ENCODE data around the gene FAS.
A peak's percentile ranks its signal among the peaks of the same experiment; 100 is the strongest.
"Not testable (repeated sequence)": the region's sequence is repeated elsewhere in the genome, so short reads cannot be mapped to it uniquely, and the experiment has no call there.

FAS gene

DNA sequence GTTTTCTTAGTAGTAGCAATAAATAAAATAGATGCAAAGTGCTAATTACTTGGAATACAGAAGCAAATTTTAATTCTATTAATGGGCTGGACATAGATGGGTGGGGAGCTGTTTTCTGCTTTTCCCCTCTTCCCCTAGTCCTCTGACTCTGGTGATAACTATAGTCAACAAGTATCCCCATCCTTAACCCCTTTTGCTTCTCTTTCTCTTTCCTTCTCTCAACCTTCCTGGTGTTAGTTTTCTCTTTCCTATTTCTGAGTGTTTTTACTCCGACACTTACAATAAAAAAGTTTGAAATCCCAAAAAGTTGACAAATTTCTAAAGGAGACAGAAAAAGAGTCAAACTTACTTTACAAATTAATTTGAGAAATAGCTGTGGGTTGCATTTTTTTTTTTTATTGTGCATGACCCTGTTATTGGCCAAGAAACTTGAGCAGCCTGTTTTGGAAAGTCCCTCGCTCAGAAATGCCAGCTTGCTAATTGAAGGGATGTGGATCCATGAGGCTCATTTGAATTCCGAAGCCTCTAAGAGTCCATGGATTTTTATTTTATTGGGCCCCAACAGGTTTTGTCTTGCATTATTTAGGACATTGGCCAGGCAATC, 2.4 kb downstream of the FAS start:
- no peak for DNase-seq (ENCODE audit: low read depth)

DNA sequence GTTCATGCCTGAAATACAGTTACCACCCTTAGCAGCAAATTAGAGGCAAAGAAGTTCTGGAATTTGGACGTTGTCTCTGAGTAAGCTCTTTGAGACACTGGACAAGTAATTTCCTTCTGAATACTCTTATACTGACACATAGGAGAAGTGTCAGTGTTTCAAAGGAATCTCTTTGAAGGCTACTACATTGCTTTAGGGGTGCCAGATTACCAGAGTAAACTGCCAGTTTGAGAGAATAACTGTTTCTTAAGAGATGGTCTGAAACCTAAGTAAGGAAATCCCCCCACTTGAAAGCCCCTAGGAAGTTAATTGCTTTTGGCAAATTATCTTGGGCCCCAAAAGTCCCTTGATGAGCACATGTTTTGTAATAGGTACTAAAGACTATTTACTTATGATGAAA, 3.4 kb downstream of the FAS start:
- no peak for DNase-seq (ENCODE audit: low read depth)

DNA sequence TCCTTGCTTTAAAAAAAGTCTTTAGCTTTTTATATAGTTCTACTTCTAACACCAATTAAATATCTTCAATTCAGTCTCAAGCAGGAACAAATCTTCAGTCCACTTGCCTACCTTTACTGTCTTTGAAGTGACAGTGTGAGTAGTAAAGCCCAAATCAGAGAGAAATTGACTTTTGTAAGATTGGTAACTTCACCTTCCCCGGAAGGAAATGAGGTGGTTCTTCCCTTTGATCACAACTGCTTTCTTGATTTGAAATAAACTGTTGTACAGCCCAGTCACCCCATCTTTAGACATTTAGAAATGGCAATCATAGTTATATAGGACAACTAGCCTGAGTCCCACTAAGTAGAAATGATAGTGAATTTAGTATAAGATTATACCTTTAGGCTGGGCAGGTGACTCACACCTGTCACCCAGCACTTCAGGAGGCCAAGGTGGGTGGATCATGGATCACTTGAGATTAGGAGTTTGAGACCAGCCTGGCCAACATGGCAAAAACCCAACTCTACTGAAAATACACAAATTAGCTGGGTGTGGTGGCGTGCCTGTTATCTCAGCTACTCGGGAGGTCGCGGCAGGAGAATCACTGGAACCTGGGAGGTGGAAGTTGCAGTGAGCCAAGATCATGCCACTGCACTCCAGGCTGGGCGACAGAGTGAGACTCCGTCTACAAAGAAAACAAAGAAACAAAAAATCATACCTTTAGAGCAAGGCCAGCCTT, 4.7 kb downstream of the FAS start:
- DNase-seq (ENCODE audit: low read depth), result no peak

DNA sequence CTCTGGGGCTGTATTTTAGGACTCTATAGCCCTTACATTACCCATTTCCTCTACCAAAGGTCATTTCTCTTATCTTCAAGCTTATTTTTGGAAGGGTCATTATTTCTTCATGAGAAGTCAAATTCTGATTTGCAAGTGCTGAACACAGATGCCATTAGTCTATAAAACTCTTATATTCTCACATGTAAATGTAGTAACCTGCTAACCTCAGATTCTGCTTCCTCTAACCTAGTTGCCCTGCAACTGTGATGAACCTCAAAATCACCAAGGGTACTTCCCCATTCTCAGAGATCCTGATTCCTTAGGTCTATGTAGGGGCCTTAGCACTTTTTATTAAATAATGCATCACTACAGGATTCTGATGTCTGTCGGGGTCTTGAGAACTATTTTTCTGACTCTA, 6.3 kb downstream of the FAS start:
- DNase-seq (ENCODE audit: low read depth), result no peak

DNA sequence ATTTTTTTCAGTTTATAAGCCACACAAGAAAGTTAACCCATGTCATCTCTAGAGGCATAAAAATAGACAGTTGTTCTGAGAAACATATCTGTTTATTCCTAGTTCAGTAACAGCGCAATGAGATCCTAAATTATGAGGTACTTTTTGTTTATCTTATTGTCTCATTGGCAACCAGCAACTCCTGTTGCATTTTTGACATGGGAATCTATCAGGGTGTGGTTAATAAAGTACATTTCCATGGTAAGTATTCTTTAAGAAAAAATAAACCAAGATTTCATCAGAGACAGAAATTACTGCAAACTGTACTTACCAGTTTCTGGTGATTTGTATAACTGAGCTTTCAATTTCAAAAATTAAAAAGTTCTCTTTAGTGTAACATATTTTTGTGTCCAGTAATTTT, 9.0 kb downstream of the FAS start:
- DNase-seq (ENCODE audit: low read depth), result no peak

DNA sequence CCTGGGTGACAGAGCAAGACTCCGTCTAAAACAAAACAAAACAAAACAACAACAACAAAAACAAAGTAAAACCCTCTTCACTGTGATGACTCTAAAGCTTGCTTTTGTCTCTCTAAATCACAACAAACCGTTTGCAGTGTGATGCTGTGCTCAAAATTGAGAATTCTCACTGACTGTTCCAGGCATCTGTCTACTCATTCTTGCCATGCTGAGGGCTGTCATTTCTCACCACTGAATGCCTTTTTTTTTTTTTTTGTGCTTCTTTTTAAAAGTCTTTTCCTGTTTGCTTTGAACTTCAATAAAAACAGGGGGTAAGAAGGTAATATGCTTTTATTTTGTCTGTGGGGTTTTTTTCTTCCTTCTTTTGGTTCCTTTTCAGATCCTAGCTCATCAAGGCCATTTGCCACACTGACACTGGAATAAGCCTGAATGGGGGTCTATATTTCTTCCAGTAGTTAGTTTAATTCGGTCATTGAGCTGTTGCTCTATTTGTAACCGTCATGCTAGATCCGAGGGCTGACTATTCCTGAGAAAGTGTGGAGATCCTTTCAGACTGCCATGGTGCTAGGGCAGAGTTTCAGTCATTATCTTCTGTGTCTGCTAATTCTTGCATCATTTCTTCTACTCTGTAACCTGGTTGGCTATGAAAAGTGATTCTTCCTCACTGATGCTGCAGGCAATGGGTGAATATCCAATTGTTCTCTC, 10.6 kb downstream of the FAS start:
- DNase-seq (ENCODE audit: low read depth), result no peak

DNA sequence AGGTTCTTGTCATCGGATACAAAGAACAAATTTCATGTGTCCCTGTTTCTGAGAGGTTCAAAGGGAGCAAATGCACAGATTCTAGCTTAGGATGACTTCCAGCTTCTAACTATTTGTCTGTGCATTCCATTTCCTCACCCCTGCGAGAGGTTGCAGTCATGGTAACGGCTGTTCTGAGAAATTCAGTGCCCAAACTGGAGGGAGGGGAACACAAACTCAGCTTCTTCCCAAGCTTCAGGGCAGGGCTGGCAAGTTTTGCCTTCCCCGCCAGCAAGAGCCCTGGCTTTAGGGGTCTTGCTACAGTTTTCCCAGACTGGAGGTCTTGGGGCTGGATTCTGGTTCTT, 11.1 kb downstream of the FAS start:
- no peak for DNase-seq (ENCODE audit: low read depth)

DNA sequence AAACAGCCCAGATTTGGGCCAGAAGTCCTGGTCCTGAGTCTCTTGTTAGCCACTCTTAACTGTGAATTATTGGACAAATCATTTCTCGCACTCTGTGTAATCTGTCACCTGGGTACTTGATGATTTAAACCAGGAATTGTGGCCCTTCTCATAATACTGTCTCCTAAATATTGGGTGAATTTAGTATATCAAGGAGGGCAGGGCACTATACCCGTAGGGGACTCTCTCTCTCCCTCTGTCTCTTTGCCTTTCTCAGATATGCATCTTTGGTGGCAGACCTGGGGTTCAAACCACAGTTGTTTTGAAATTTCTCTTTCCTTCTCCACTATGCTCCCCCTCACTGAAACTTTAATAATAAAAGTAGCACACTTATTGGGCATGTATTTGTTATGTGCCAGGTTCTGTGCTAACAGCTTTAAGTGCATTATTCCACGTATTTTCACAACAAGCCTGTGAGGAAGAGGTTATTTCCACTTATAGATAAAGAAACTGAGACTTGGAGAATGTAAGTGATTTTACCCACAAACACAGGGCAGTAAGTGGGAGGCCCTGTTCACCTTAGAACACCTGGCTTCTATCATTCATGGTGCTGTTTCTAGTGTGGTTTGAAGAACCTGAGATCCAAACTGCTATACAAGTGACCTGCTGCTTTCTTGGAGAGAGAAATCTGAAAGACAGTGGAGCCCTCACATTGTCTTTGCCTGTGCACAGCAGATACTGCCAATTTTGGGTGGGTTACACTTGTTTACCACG, 11.8 kb downstream of the FAS start:
- DNase-seq (ENCODE audit: low read depth), result no peak

DNA sequence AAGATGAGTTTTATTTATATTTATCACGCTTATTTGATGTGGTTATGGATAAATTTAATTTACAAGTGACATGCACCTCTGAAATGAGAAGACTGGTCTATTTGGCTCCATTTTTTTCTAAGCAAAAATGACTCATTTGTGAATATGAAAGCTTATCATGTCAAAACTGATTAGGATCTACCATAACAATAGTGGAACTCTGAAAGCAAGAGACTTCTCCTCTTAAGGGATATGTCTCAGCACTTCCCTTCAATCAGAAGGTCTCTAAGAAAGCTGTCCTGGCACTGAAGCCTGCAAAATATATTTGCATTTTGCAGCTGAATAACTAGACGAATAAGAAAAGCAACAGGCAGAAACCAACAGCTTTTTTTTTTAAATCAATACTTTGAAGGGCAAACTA, 12.7 kb downstream of the FAS start:
- no peak for DNase-seq (ENCODE audit: low read depth)

DNA sequence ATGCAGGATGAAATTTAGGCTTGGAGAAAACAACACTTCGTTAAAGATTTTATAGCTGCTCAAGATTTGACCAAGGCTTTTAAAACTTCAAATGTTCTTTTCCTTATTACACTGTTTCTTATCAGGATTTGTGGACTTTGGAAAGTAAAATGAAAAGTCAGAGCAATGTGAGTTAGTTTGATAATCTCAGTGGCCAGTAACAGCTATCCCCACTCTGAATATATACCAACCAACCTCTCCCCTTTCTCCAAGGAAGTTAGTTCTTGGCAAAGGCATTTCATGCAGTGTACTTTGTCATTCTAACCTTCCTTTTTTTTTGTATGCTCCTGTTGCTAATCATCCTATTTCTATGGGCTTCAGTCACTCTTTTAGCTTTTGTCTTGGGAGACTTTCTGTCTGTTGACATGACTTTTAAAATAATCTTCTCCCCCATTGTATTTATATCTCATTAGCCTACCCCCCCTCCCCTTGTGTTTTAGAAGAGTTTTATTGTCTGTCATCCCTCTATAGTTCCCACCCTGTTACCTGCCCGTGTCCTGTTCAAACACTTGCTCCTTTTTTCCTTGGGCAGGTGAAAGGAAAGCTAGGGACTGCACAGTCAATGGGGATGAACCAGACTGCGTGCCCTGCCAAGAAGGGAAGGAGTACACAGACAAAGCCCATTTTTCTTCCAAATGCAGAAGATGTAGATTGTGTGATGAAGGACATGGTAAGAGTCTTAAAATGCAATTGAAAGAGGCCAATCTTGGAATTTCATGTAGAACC, 16.7 kb downstream of the FAS start:
- DNase-seq (ENCODE audit: low read depth), result no peak

DNA sequence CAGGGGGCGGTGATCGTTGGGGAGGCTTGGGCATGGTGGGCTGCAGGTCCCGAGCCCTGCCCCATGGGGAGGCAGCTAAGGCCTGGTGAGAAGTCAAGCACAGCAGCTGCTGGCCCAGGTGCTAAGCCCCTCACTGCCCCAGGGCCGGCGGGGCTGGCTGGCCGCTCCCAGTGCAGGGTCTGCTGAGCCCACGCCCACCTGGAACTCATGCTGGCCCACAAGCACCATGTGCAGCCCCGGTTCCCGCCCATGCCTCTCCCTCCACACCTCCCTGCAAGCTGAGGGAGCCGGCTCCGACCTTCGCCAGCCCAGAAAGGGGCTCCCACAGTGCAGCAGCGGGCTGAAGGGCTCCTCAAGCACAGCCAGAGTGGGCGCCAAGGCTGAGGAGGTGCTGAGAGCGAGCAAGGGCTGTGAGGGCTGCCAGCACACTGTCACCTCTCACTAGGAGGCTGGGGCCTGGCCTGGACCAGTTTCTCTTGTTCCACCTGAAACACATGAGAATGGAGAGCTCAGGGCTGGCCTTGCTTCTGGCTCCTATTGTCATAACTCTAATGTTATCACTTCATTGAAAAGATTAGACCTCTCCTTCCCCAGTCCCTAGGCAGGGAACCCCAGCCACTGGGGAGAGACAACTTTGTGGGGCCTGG, 28.2 kb downstream of the FAS start:
- DNase-seq (ENCODE audit: low read depth), result not testable (repeated sequence)

DNA sequence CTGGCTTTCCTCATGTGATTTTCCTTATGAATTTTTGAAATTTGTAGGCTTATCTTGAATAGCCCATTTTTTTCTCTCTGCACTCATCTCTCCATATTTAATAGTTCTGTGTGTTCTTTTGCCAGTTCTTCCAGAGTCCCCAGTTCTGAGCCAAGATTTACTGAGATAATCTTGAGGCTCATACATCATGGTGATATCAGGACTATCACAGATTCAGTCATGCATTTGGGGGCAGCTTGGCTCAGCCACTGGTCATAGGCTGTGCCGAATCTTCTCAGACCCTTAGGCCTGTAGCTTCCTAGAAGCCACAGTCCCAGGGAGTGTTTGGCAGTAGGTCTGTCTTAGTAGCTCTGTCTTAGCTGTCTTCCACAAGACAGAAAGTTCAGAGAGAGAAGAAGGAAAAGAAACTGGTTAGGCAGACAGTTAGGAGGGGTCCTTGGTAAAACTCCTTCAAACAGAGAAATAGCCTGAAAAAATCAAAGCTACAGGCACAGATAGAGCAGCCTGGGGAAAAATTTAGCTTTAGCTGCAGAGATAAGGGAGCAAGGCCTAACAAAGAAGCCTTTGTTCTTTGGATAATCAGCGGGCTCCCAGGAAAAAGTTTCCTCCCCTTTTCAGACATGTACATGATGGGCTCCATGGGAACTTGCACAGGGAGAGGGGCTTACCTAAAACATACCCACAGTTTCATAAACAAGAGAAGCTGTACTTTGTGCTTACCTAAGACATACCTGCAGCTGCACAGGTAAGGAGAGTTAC, 29.1 kb downstream of the FAS start:
- no peak for DNase-seq (ENCODE audit: low read depth)

DNA sequence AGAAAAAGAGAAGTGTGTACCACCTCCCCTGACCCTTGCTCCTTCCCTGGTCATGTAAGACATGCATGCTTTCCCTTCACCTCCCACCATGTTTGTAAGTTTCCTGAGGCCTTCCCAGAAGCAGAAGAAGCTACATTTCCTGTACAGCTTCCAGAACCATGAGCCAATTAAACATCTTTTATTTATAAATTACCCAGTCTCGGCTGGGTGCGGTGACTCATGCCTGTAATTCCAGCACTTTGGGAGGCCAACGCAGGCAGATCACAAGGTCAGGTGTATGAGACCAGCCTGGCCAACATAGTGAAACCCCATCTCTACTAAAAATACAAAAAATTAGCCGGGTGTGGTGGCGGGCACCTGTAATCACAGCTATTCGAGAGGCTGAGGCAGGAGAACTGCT, 30.9 kb downstream of the FAS start:
- not testable (repeated sequence) for DNase-seq (ENCODE audit: low read depth)

DNA sequence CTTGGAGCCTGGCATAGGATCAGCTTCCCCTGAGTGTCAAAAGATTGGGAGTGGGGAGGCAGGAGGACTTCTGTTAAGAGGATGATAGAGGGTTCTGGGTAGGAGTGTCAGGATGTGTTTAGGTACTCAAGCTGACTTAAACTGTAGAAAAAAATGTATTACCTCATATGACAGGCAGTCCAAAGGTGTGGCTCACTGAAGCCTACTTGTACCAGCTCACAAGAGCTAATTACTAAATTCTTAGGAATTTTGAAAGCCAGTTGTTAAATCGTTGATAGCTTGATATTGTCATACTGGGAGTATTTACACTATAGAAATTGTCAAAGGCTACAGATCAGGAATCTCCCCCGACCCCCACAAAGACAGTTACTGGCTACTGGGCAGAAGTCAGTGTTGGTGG, 32.1 kb downstream of the FAS start:
- no peak for DNase-seq (ENCODE audit: low read depth)

DNA sequence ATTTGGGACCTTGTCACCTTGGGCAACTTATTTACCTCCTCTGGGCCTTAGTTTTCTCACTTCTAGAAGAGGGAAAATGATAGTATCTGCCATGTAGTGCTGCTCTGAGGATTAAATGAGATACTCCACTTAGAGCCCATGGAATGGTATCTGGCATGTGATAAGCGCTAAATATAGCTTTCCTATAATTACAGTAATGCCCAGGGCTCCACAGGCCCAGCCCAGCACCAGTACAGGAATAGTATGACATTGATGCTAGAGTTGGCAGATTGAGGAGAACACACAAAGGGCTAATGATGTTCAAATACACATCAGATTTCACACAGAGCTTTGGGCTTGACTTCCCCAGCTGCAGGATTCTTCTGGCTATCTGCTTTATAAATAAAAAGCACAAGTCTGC, 34.9 kb downstream of the FAS start:
- DNase-seq (ENCODE audit: low read depth), result no peak

DNA sequence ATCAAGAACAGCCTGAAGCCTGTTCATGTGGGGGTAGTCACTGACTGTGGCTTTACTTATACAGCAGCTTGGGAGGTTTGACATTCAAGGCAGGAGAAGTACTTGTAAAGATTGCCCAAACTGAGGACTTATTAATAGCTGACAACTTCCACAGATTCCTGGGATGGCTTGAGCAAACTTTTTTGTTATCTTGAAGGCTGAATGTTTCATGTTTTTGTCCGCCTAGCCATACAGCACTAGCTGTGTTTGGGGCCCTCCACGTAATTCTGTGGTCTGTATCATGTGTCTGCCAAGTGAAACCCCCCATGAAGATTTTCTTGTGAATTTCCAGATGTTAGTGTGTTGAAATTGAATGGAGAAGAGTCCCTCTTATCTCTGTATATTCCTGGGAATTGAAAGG, 38.6 kb downstream of the FAS start:
- DNase-seq (ENCODE audit: low read depth), result no peak

DNA sequence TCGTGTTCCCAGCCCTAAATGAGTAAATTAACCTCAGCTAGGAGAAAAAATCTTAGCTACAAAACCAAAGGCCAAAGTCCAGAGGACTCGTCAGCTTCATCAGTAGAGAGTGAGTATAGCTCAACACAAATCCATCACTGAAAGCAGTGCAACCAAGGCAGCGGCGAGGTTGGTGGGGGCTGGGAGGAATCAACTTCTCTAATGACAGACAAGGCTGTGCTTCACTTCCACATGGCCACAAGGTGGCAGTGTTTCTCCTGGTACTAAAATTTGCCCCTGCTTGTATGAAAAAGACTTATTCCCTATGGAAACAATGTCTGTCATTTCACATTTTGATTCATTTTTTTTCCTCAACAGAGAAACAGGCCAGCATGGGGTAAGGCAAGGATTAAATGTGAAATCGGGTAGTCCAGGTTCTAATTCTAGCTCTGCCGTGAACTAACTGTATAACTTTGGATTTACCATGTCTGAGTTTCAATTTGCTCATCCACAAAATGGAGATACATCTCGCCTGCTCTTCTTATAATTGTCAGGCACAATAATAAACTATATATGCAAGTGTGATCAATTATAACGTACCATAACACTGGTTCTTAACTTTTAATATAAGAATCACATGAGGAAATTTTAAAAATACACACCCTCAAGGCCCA, 39.3 kb downstream of the FAS start:
- peak; percentile 57 for DNase-seq (ENCODE audit: low read depth)

DNA sequence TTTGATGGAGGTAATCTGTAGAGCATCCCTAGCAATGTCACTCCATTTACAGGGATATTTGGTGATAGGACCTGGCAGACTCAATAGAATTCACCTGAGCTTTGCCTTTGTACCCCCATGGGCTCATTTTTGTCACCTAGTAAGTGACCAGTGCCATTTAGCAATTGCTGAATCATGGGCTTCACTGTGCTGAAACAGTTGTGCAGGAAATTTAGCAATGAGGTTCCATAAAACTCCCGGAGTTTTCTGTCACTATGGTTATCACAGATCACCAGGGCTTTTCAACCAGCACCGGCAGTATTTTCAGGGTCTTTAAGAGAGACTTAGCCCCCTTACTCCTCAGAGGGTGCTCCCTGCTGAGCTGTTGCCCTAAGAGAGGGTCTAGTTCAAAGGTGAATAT, 40.2 kb downstream of the FAS start:
- no peak for DNase-seq (ENCODE audit: low read depth)

DNA sequence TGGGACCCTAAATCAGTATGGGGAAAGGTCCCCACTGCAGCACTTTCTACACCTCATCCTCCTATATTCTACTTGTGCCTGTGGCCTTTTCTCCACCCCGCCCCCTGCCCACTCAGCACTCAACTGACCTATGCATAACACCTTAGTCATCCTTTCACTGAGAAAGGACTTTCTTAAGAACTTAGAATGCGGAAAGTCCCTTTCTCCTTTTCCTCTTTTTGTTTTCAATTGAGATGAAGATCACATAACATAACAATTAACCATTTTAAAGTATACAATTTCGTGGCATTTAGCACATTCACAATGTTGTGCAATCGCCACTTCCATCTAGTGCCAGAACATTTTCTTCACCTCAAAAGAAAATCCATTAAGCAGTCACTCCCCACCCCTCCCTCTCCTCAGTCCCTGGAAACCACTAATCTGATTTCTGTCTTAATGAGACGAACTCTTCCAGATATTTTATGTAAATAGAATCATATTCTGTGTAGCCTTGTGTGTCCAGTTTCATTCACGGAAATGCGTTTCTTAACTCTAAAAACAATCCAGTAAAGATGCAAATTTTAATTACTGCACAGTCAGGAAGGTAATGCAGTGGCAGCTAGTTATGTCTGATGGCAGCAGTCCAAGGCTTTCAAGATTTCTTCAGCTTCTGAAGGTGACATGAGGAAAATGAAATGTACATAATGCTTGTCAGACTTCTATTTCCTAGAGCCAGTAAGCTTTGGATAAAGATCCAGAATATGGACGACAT, 41.7 kb downstream of the FAS start:
- DNase-seq (ENCODE audit: low read depth), result peak; percentile 50

DNA sequence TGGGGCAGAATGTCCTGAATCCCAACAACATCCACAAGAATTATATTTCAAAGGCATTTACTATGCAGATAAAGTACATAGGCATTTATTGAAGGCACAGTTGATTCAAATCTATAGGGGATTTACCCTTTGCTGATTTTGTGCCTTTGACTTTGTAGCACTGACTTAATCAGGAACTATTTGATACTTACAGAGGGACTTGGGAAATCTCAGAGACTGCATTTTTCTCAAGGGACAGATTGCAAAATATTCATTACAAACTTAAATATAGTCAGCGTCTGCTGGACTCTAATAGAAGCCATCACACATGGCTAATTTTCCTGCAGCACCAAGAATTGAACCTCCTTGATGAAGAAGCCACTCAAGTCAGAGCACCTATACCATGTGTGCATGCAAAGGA, 44.9 kb downstream of the FAS start:
- no peak for DNase-seq (ENCODE audit: low read depth)

Measured in activated T-helper 9 cell treated with anti-CD3 and anti-CD28 coated beads, Interleukin-2, amount 50 U/mL, for 16 hours (primary cell).